Tibial artery (tissue), 4 donors: Measurements from ENCODE around the gene ADAMTS2.

Source experiments
- DNase-seq, 2 donors: peaks; one replicate each; pipeline ENCODE4 v3.0.0-alpha.2; 2019
- H3K27ac ChIP-seq, 2 donors: fragments of 200-600 bp; sonication (generic) in 1 of 2; 1 replicate in 1 of 2; 2 replicates in 1 of 2; pipeline ENCODE4 v1.5.1; 2018 to 2019; ENCODE audit warnings: mild to moderate bottlenecking in 1 of 2
- H3K27me3 ChIP-seq, 2 donors: fragments of 200-600 bp; sonication (generic) in 1 of 2; one replicate each; pipeline versions ENCODE4 v1.5.1 to v1.6.0; 2016 to 2019
- H3K36me3 ChIP-seq, 3 donors: fragments of 200-600 bp; sonication (generic) in 2 of 3; one replicate each; pipeline ENCODE4 v1.5.1; 2016 to 2019; ENCODE audit warnings: mild to moderate bottlenecking in 2 of 3
- H3K4me1 ChIP-seq, 4 donors: fragments of 200-600 bp; sonication (generic) in 2 of 4; 1 replicate in 3 of 4; 2 replicates in 1 of 4; pipeline ENCODE4 v1.5.1; 2016 to 2019
- H3K4me3 ChIP-seq, 2 donors: fragments of 200-600 bp; sonication (generic) in 1 of 2; 1 replicate in 1 of 2; 2 replicates in 1 of 2; pipeline ENCODE4 v1.5.1; 2018 to 2019; ENCODE audit warnings: mild to moderate bottlenecking in 2 of 2
- H3K9me3 ChIP-seq, 3 donors: fragments of 200-600 bp; sonication (generic) in 1 of 3; one replicate each; pipeline ENCODE4 v1.5.1; 2016 to 2019
- CTCF ChIP-seq, 2 experiments: fragments of 200-600 bp in 1 of 2; fragments of 450-650 bp in 1 of 2; IDR thresholded peaks; one replicate each; pipeline ENCODE4 v1.5.1; 2017 to 2019; ENCODE audit warnings: antibody characterized with exemption in 2 of 2, mild to moderate bottlenecking in 1 of 2, moderate library complexity in 1 of 2
- intact Hi-C: fragments of 100-400 bp; cut with DNase I; formaldehyde crosslinking; loops from one replicate; pipeline ENCODE4 v1.15.0; 2023; ENCODE audit warnings: low total_unique reads

ADAMTS2 gene

GRCh38 chr5:179377421-179378115 lies 32.3 kb upstream of the ADAMTS2 start:
- no peak for DNase-seq
- intact Hi-C loops: no loop called here
- H3K27me3 ChIP-seq: peaks cover 0 to 3% of the 10 kb centered on the region in 2 donors
- no peaks in the 10 kb centered on the region for H3K9me3 ChIP-seq
- TF ChIP-seq CTCF (IDR thresholded peaks at IDR 0.05): no peak
- no peak overlapping the region for H3K4me3 ChIP-seq
- H3K27ac ChIP-seq: no peak overlapping the region
- no peaks in the 10 kb centered on the region for H3K4me1 ChIP-seq
- no peaks in the 10 kb centered on the region for H3K36me3 ChIP-seq

DNA sequence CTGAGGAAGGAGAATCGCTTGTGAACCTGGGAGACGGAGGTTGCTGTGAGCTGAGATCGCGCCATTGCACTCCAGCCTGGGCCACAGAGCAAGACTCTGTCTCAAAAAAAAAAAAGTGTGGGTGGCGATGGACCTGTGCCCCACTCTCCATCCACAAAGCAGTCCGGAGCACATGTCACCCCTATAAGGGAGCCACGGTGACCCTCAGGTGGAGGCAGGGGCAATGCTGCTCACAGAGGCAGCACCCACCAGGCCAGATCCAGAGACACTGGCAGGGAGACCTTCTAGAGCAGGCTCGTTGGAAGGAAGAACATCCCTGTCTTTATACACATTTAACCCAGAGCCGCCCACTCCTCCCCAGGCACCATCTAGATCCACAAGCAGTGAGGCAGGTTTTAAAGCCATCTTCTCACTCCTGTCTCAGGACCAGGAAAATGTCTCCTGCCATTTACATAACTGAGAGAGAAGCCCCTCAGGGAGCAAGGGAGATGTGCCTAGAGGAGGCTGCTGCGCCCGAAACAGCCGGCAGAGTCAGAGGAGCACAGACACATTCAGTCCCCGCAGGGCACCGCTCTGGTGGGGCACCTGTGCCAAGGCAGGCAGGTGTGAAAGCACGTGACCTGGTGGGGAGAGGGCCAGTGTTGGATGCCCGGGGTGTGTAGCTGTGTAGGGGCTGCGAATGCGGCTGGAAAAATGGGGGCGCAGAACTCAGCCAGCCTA lies 31.6 kb upstream of the ADAMTS2 start:
- Histone ChIP-seq H3K4me3 (no peak overlapping the region), H3K4me1 (no peaks in the 10 kb centered on the region), H3K9me3 (no peaks in the 10 kb centered on the region), H3K36me3 (no peaks in the 10 kb centered on the region), H3K27me3 (peaks cover 0 to 3% of the 10 kb centered on the region in 2 donors), H3K27ac (no peak overlapping the region)
- intact Hi-C loops: no loop called here
- DNase-seq: no peak
- no peak for TF ChIP-seq CTCF (IDR thresholded peaks at IDR 0.05)

- TF ChIP-seq CTCF (IDR thresholded peaks at IDR 0.05): no peak
- H3K27me3 ChIP-seq: peaks cover 0 to 3% of the 10 kb centered on the region in 2 donors
- no peaks in the 10 kb centered on the region for H3K4me1 ChIP-seq
- no peak overlapping the region for H3K27ac ChIP-seq
- no peak overlapping the region for H3K4me3 ChIP-seq
- no peaks in the 10 kb centered on the region for H3K9me3 ChIP-seq
- no peaks in the 10 kb centered on the region for H3K36me3 ChIP-seq
- peak in 1 of 2 donors; percentile 5 for DNase-seq
- intact Hi-C loops: no loop called here
Observed at GRCh38 chr5:179375831-179376365, 30.6 kb upstream of the ADAMTS2 start.

GRCh38 chr5:179375236-179375685 lies 30.0 kb upstream of the ADAMTS2 start:
- TF ChIP-seq CTCF (IDR thresholded peaks at IDR 0.05): no peak
- Histone ChIP-seq H3K27ac (no peak overlapping the region), H3K4me3 (no peak overlapping the region), H3K27me3 (peaks cover 0 to 3% of the 10 kb centered on the region in 2 donors), H3K36me3 (no peaks in the 10 kb centered on the region), H3K9me3 (no peaks in the 10 kb centered on the region), H3K4me1 (no peaks in the 10 kb centered on the region)
- intact Hi-C loops: no loop called here
- DNase-seq: no peak

DNA sequence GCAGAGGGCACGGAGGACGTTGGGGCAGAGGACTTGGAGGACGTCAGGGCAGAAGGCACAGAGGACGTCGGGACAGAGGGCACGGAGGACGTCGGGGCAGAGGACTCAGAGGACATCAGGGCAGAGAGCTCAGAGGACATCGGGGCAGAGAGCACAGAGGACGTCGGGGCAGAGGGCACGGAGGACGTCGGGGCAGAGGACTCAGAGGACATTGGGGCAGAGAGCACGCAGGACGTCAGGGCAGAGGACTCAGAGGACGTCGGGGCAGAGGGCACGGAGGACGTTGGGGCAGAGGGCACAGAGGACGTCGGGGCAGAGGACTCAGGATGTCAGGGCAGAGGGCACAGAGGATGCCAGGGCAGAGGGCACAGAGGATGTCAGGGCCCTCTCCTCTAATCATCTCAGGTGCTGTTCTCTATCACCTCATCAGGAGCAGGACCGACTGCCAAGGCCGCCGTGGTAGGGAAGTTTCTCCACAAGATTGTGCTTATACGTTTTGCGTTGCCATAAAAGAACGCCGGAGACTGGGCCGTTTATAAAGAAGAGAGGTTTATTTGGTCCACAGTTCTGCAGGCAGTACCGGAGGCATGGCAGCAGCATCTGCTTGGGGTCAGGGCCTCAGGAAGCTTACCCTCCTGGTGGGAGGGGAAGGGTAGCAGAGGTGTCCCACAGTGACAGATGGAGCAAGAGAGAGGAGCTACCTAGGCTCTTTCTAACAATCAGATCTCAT lies 29.4 kb upstream of the ADAMTS2 start:
- Histone ChIP-seq H3K27ac (no peak overlapping the region), H3K4me3 (no peak overlapping the region), H3K9me3 (no peaks in the 10 kb centered on the region), H3K27me3 (peaks cover 0 to 3% of the 10 kb centered on the region in 2 donors), H3K4me1 (no peaks in the 10 kb centered on the region), H3K36me3 (no peaks in the 10 kb centered on the region)
- no peak for TF ChIP-seq CTCF (IDR thresholded peaks at IDR 0.05)
- DNase-seq: no peak
- intact Hi-C loops: no loop called here
